ENCODE measurements around the gene MKNK1.

DNA sequence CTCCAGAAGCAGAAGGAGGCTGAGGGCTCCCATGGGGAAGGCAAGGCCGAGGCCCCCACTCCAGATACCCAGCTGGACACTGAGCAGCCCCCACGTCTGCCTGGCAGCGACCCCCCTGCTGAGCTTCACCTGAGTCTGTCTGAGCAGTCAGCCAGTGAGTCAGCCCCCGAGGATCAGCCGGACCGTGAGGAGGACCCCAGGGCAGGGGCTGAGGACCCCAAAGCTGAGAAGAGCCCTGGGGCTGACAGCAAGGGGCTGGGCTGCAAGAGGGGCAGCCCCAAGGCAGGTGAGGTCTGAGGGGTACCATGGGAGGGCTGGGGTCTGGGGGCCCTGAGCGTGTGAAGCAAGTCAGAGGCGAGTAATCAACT, 93.1 kb downstream of the MKNK1 start:
- TF ChIP-seq, protein P1, sequence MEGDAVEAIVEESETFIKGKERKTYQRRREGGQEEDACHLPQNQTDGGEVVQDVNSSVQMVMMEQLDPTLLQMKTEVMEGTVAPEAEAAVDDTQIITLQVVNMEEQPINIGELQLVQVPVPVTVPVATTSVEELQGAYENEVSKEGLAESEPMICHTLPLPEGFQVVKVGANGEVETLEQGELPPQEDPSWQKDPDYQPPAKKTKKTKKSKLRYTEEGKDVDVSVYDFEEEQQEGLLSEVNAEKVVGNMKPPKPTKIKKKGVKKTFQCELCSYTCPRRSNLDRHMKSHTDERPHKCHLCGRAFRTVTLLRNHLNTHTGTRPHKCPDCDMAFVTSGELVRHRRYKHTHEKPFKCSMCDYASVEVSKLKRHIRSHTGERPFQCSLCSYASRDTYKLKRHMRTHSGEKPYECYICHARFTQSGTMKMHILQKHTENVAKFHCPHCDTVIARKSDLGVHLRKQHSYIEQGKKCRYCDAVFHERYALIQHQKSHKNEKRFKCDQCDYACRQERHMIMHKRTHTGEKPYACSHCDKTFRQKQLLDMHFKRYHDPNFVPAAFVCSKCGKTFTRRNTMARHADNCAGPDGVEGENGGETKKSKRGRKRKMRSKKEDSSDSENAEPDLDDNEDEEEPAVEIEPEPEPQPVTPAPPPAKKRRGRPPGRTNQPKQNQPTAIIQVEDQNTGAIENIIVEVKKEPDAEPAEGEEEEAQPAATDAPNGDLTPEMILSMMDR (IDR thresholded peaks at IDR 0.05) = no peak
- TF ChIP-seq POLR2A (IDR thresholded peaks at IDR 0.05) = no peak
- TF ChIP-seq POLR2AphosphoS5 (IDR thresholded peaks at IDR 0.05) = no peak

Measured in suprapubic skin (tissue), 4 donors.